HK-2 (cell line): ENCODE results near the gene UCKL1.
A peak's percentile ranks its signal among the peaks of the same experiment; 100 is the strongest.
"Not testable (repeated sequence)": the region's sequence is repeated elsewhere in the genome, so short reads cannot be mapped to it uniquely, and the experiment has no call there.

ENCODE experiments used
- DNase-seq: peaks from one replicate; pipeline ENCODE4 v3.0.0-alpha.2; 2018; ENCODE audit not compliant: unreplicated experiment

Gene UCKL1

DNA sequence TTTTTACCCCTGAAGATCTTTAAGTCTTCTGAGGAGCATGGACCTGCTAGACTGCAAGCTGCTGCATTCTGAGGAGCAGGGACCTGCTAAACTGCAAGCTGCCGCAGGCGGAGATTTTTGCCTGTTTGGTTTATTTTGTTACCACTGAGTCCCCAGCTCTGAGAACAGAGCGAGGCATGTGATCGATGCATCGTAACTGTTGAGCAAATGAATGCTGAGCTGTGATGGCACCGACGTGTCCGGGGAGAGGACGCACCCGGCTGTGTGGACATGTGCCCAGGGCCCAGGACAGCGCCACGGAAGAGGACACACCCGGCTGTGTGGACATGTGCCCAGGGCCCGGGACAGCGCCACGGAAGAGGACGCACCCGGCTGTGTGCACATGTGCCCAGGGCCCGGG, 37.1 kb downstream of the UCKL1 start:
- DNase-seq, result no peak

DNA sequence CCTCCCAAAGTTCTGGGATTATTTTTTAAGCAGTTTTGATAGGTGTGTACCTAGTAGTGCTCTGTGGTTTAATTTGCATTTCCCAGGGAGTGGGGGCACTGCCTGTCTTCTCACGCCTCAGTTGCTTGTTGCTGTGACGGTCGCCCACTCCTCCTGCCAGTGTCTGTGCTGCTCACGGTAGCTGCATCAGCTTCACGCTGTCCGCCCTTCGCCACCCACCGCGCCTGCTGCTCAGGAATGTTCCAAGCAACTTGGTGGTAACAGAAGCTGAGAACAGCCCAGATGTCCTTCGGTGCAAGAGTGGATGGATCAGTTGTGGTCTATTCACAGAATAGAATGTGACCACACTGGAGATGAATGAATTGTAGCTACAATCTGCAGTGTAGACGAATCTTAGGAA, 38.4 kb downstream of the UCKL1 start:
- no peak for DNase-seq

DNA sequence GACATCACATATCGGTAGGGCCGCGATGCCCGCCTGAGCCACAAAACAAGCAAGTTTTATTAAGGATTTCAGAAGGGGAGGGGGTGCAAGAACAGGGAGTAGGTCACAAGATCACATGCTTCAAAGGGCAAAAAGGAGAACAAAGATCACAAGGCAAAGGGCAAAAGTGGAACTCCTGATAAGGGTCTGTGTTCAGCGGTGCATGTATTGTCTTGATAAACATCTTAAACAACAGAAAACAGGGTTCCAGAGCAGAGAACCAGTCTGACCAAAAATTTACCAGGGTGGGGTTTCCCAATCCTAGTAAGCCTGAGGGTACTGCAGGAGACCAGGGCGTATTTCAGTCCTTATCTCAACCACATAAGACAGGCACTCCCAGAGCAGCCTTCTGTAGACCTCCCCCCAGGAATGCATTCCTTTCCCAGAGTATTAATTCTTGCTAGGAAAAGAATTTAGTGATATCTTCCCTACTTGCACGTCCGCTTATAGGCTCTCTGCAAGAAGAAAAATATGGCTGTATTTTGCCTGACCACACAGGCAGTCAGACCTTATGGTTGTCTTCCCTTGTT, 39.8 kb downstream of the UCKL1 start:
- not testable (repeated sequence) for DNase-seq

DNA sequence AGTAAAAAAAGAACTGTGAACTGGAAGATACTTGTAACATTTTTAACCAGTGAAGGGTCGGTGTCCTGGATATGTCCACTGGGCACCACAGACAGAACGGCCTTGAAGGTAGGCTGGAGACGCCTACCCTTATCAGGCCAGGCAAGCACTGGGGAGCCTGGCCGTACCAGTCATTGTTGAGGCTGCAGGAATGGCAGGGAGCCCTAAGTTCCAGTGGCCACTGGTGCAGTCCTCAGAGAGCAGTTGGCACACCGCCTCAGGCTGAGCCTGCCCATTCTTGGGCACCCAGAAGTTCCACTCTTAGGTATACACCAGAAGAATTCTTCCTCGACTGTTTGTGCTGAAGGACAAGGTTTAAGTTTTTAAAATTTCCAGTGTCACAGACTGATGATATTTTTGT, 40.7 kb downstream of the UCKL1 start:
- no peak for DNase-seq

DNA sequence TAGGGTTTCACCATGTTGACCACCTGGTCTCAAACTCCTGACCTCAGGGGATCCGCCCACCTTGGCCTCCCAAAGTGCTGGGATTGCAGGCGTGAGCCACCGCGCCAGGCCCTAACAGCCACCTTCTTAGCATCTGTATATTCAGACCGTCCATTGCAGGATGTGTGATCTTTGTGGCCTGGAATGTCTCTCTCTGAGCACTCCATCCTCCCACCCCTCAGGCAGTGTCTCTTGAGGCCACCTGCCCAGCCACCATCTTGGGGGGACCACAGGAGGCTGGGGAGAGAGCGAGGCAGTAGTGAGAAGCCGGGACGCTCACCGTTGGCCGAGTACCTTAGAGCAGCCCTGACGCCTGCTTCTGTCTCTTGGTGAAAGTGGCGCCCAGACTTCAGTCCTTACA, 42.4 kb downstream of the UCKL1 start:
- no peak for DNase-seq

DNA sequence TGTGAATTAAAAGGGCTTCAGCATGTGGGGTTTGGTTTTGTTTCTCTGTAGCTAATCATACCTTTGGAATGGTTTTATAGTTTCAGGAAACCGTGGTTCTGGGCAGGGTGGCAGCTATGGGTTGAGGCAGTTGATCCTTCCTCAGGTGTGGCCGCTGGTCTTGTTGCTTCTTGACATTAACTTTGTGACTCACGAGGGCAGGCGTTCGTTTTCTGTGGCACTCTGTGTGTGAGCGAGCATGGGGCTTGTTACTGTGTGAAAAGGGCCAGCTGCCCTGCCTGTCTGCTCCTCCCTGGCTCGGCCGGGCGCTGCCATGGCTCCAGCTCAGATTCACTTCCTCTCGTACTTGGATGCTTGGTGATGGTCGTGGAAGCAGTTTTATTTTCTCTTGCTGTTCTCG, 45.0 kb downstream of the UCKL1 start:
- DNase-seq, result peak; percentile 58

DNA sequence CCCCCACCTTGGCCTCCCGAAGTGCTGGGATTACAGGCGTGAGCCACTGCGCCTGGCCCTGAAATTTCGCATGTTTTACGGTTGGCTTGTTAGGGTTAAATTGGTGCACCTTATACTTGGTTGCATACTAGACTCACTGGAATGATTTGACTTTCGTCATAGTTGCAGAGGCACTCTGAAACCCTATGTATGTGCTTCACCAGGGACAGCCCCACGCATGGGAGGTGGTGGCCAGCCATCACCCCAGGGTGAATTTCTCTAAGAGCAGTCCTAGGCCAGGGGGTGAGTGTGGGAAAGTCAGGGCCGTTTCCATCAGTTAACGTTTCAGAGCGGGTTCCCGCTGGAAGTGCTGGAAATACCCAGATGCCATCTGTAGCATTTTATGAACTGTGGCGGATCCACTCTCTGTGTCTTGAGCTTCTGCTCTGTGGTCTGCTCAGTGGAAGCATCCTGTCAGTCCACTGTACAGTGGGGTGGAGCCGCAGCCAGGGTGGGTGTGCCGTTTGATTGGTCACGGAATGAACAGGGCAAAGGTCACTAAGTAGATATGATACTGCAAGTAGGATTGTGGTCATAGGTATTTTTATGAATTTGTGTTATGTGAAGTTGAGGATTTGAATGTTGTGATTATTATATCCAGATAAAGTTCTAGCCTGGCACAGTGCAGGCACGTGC, 48.1 kb downstream of the UCKL1 start:
- DNase-seq, result no peak

DNA sequence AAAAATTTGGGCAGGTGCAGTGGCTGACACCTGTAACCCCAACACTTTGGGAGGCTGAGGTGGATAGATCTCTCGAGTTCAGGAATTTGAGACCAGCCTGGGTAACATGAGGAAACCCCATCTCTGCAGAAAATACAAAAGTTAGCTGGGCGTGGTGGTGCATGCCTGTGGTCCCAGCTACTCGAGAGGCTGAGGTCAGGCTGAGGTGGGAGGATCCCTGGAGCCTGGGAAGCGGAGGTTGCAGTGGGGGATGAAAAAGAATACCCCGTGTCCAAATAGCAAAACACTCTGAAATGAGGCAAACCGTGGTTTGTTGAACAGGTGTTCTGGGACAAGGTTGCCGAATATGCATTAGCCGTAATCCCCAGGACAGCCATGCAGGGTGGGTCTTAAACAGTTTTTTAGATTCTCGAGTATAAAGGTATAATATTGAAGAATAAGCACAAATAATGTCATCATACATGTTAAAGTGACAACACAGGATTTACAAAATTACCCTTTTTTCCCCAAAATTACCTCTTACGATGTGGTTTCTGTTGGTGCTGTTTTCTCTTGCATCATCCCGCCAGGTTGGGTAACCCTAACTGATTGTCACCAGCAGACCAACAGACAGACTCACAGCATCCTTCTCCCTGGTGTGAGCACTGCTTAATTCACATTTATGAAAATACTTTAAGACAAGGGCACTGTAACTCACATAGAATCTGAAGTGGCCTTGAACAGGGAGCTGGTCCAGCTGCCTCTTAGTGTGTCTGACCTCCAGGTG, 52.2 kb downstream of the UCKL1 start:
- no peak for DNase-seq

DNA sequence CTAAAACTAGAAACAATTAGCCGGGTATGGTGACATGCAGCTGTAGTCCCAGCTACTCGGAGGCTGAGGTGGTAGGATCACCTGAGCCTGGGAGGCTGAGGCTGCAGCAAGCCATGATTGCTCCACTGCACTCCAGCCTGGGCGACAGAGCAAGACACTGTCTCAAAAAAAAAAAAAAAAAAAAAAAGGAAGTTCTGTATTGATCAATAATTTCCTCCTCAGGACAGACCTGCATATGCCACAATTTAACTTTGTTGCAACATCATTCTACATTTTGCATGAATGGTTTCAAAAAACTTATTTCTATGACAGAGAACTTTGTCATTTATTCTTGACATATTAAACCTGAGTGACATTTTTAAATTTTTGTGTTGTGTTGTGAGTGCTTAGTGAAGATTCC, 55.8 kb downstream of the UCKL1 start:
- DNase-seq, result no peak

DNA sequence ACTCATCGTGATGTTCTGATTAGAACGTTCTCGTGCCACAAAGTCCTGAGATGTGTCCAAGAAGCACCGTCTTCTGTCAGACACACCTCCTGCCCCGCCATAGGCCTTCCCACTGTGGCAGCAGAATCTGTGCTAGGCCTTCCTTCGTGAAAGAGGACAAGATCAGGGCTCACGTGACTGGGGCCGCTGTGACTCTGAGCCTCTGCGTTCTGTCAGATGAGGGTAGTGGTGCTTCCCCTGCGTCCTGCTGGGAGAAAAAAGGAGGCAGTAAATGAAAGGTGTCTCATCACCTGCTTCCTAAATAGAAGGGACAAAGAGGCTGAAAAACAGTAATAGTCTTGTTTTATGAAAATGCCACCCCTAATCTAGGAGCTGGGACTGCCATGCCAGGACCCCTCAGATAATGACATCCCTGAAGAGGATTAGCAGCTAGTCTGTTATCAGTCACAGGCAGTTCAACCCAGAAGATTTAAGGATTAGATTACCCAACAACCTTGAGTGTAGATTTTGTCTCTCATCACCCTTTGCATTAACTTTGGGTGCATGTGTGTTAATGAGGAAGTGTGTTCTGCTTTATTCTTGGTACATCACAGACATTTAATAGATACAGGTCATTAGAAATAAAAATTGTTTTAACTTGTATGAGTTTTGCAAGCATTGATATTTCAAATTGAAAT, 57.2 kb downstream of the UCKL1 start:
- no peak for DNase-seq

DNA sequence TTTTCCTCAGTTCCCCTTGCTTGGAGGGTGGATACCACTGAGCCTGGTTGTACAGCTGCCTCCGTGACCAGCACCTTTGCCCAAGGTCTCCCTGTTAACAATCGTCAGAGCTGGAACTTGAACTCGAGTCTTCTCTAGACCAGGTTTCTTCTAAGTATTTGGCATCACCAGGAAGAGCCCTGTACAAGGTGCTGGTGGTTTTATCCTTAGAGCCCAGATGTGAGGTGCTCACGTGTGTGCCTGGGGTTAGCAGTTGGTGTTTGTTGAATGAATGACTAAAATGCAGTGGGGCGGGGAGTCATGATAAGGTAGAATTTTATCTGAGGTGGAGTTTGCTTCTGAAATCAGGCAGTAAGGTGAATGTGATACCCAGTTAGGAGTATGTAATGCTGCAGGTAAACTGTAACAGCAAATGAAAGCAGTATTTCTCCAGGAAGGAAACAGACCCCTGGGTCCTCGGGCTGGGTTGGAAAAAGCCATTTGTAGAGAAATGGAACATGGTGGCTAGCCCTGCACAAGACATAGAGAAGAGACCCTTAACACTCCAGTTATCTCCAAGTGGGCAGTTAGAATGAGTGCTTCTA, 58.1 kb downstream of the UCKL1 start:
- DNase-seq, result no peak

DNA sequence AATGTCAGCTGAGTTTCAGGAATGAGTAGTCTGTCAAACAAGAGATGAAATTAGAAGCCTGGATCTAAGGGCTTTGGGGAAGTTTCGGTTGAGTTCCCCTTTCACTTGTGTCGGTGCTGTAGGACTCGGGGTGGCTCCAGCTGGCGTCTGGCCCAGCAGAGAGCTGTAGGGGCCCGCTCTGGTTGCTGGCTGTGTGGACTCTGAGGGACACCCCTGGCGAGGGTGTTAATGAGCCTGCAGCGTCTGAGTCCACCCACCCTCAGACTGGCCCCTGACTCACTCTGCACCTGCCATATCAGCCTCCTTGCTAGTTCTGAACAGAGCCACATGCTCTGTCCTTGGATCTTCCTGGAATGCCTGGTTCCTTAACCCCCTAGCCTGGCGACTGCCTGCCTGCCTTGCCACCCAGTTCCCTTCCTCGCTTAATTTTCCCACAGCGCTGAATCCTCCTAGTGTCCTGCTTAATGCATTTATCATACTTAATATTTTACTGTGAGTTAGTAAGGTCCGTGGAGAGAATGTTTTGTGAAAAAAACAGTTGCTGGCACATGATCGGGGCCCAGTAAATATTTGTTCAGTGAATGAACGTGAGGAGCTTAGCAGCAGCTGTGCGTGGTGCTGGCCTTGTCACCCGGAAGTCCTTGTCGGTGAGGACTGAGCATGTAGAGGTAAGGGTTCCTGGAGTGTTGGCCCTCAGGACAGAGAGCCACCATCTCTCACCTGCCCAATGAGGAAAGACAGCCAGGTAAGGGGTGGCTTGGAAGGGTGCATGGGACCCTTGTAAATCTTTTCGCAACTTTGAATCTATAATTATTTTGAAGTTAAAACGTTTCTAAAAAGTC, 59.7 kb downstream of the UCKL1 start:
- DNase-seq, result peak; percentile 58

DNA sequence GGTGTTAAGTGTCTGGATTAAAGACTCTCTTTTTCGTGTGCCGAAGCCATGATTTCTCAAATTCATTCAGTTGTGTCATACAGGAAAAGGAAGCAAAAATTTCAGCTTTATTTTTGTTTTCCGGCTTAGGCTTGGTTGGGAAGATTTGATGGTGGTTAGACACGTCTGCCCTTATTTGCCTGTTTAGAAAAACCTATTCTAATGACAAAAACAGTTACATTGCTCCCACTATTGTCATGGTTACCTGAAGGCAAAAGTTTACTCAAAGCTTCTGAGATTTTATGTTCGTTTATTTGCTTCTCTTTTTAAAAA, 60.3 kb downstream of the UCKL1 start:
- no peak for DNase-seq

DNA sequence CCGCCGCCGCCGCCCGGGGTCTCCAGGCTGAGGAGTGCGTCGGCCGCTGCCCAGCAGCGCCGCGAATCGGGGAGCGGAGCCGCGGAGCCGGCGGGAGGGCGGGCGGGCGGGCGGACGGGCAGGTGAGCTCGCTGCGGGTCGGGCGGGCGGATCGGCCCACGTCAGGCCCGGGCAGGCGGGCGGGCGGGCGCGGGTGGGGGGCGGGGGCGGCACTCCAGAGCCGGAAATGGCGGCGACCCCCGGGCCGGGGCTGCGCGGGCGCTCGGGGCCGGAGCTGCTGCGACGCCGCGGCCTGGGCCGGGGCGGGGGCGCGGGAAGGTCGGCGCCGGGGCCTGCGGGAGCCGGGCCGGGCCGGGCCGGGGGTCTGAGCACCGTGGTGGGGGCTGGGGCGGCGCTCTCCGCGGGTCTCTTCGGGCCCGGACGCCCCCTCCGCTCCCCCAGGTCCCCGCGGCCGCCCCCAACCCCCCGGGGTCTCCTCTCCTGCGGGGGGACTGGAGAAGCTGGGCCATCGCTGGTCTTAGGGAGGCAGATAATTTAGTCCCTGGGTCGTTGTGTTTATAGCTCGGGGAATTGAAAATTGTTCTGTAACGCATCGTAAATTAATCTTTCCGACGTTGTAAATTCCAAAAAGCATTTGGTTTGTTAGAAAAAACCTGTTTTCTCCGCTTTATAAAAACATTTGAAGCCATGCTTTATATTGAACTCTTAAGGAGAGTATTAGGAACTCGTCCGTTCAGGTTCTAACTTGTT, 60.8 kb downstream of the UCKL1 start:
- no peak for DNase-seq

DNA sequence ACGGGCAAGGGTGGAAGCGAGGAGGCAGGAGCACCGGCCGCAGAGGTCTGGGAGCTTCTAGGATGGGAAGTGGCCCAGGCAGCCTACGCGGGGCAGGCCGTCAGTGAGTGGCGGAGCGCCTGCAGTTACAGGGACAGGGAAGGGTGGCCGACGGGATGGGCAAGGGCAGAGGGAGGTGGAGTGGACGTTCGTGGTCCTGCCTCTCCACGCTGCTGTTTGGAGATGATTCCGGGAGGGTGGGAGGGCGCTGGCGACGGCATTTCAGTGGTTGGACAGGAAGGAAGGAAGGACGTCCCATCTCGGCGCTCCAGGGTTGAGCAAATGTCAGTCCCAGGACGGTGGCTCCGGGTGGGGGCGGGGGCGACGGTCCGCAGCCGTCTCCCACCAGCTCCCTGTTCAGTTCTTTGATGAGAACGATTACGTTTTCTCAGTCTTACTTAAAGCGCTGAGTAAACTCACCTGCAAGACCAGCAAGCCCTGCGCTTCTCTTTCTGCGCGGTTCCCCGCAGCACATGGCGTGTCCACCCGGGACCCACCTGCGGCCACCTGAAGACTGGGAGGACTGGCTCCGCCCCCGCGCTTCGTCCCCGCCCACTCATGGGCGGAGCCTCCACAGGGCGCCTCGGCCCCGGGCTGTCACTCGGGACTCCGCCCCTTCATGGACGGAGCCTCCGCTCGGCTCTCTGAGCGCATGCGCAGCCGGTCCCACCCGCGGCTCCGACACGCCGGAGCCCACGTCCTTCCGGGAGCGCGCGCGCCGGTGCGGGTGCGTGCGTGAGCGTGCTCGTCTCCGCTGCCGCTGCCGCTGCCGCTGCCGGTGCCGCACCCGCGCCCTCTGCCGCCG, 61.6 kb downstream of the UCKL1 start, which contains the start of gene DNAJC5:
Gene DNAJC5 (plus strand): TSS at position 769 of the 844 bp plus-strand sequence. CDS start 33,220 bp downstream, outside the sequence.
- peak; percentile 99 for DNase-seq

DNA sequence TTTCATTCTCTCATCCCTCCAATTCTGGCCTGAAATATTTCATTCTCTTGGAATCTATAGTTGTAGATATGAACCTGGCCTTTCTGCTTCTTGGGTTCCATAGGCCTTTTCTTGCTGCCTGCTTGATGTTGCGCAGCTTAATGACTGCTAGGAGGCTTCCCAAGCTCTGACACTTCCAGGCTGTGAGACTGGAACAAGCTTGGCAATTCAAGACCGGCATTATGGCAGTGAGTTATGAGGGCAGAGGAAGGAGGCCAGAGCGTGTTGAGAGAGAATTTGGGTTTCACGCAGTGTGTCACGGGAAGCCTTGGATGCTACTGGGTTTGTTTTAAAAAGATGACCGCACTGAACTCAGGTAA, 62.2 kb downstream of the UCKL1 start:
- DNase-seq, result no peak

DNA sequence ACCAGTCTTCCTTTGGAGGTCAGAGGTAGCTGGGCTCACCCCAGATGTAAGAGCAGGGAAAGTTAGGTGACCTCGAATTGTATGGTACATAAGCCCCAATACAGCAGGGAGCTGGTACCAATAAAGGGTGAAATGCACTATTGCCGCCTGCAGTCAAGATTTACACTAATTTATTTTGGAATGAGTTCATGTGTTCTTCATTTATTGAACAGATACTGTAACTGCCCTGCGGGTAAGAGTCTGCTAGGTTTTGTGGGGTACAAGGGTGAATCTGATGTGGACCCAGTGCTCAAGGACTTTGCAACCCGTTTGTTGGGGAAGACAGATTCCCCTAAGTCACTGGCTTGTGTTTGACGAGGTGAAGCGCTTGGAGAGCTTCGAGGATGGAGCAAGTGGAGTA, 63.8 kb downstream of the UCKL1 start:
- no peak for DNase-seq

DNA sequence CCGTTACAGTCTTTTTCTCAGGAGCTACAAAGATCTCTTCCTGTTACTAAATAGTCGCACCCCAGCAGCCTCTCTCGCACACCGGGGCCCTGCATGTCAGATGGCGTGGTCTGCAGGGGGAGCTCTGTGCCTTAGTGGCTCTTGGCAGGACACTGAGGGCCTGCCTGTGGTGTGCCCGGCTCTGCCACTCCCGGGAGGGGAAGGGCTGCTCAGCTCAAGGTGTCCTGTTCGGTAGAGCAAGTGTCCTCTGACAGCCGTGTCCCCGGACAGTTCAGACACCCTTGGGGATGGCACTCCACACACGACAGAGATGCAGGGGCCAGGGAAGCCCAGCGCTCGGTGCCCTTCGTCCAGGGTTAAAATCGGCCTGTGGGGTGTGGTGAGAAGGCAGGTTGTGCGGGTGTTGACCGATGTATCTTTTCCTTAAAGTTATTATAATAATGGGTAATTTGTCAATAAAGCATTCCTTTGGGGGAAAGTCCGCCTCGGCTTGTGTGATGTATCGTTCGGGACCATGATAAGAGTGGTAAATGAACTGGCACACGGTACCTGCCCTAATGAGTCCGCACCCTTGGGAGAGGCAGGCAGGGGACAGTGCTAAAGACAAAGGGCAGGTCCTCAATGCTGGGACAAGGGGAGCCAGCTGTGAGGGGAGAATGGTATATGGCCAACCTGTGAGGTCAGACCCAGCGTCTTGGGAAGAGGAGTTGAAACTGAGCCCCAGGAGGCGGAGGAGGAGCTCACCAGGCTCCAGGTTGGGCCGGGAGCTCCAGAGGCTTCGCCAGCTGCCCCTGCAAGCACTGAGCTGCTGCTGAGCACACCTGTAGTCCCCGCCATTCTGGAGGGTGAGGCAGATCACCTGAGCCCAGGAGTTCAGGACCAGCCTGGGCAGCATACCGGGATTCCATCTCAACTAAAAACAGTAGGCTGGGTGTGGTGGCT, 64.9 kb downstream of the UCKL1 start:
- DNase-seq, result no peak

DNA sequence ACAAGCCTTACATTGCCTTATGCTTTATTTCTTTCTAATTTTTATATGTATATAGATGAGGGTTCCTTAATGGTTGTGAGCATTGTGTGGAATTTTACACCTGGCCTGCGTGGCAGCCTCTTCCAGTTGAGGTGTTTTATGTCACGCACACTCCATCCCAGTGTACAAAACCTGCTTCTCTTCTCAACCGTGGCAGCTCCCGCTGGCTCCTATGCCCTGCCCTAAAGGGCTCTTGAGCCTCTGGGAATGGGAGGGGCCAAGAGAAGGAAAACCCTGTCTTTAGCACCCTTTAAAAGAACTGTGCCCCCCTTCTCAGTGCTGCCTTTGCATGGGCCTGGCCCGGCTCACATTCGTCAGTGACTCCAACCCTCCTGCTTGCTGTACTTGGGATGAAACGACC, 65.6 kb downstream of the UCKL1 start:
- DNase-seq, result no peak
